K562 (cell line): ENCODE data around the gene SLC38A8. TPM values are rescaled to one million over a fixed set of nuclear protein-coding genes. Genes with fewer than 3 reads are reported as not detected.

ENCODE experiments used
- ATAC-seq: fragments of 200-7000 bp; cut with Tn5 transposase; 3 replicates; pipeline ENCODE4 v1.9.1; 2020; ENCODE audit warnings: moderate library complexity
- BruUV-seq: library from RNA; stranded (reverse); fragments of 400-500 nt; replicated peaks from 2 replicates; lab custom pipeline; 2021; lab: Mats Ljungman, UMichigan
- CTCF ChIA-PET: fragments of 300-600 bp; formaldehyde crosslinking; extraction: SDS; loops from one replicate; lab custom pipeline; 2021; ENCODE audit warnings: low intra/inter-chr PET ratio; lab: Yijun Ruan, JAX
- POLR2A ChIA-PET: fragments of 300-600, 350-650 bp; sonication (Branson Sonifier 250); formaldehyde crosslinking; extraction: SDS; loops from one replicate; lab custom pipeline; 2021; ENCODE audit warnings: antibody characterized with exemption, inconsistent platforms; lab: Yijun Ruan, JAX
- DNase-seq, 4 experiments: peaks; one replicate each; pipeline versions ENCODE4 v3.0.0 to v3.0.0-alpha.2; 2011 to 2018; ENCODE audit warnings: low spot score in 3 of 4, mixed read lengths in 3 of 4; ENCODE audit errors: extremely low read depth in 1 of 4
- FAIRE-seq: peaks from 2 replicates; lab custom pipeline; 2011; peaks lifted over from hg19 to GRCh38; lab: Jason Lieb, UNC
- H2AFZ ChIP-seq: 2 replicates; pipeline ENCODE4 v1.6.0; 2011; ENCODE audit warnings: low read depth, low read length, control low read depth, inconsistent platforms
- H3K27ac ChIP-seq: fragments of 200-600 bp; 3 replicates; pipeline ENCODE4 v1.8.0; 2011; ENCODE audit warnings: low read depth, mild to moderate bottlenecking, control low read depth, inconsistent platforms, low read length, moderate library complexity, mixed read lengths; ENCODE audit errors: extremely low read depth
- H3K27me3 ChIP-seq, 2 experiments: fragments of 300-600 bp in 1 of 2; 2 replicates in 1 of 2; 3 replicates in 1 of 2; pipeline versions ENCODE4 v1.6.0 to v1.8.0; 2011; ENCODE audit warnings: inconsistent platforms in 2 of 2, low read length in 2 of 2, mild to moderate bottlenecking in 1 of 2, mixed read lengths in 1 of 2, moderate library complexity in 1 of 2; ENCODE audit not compliant: control insufficient read depth in 2 of 2, insufficient read depth in 2 of 2
- H3K36me3 ChIP-seq: fragments of 300-600 bp; 3 replicates; pipeline ENCODE4 v1.8.0; 2011; ENCODE audit warnings: mild to moderate bottlenecking, low read length, inconsistent platforms; ENCODE audit not compliant: control insufficient read depth, insufficient read depth
- H3K4me1 ChIP-seq, 2 experiments: fragments of 200-600 bp in 1 of 2; replicated peaks in 1 of 2; 2 replicates in 1 of 2; 3 replicates in 1 of 2; pipeline versions ENCODE4 v1.5.1 to v1.8.0; 2011; ENCODE audit warnings: inconsistent platforms in 2 of 2, low read length in 2 of 2, mild to moderate bottlenecking in 1 of 2, mixed read lengths in 1 of 2, moderate library complexity in 1 of 2; ENCODE audit not compliant: control insufficient read depth in 2 of 2, insufficient read depth in 2 of 2
- H3K4me2 ChIP-seq: 2 replicates; pipeline ENCODE4 v1.6.1; 2011; ENCODE audit warnings: low read length, control low read depth, inconsistent platforms, mixed read lengths; ENCODE audit not compliant: insufficient read depth
- H3K4me3 ChIP-seq: fragments of 200-600 bp; sonication (generic), shearing (Covaris generic); 2 replicates; pipeline ENCODE4 v1.5.1; 2016; ENCODE audit warnings: control low read depth, inconsistent platforms
- H3K79me2 ChIP-seq: fragments of 200-600 bp; 3 replicates; pipeline ENCODE4 v1.8.0; 2011; ENCODE audit warnings: low read length, inconsistent platforms; ENCODE audit not compliant: control insufficient read depth, insufficient read depth
- H3K9ac ChIP-seq, 2 experiments: 2 replicates each; pipeline versions ENCODE4 v1.6.0 to v1.6.1; 2011; ENCODE audit warnings: low read depth in 2 of 2, low read length in 2 of 2, control low read depth in 1 of 2, inconsistent platforms in 1 of 2, mild to moderate bottlenecking in 1 of 2, mixed read lengths in 1 of 2; ENCODE audit not compliant: insufficient read depth in 1 of 2
- H3K9me1 ChIP-seq: one replicate; pipeline ENCODE4 v1.6.0; 2011; ENCODE audit warnings: inconsistent platforms, mild to moderate bottlenecking, low read length, moderate library complexity; ENCODE audit not compliant: control insufficient read depth, insufficient read depth
- H3K9me3 ChIP-seq: replicated peaks from 2 replicates; pipeline ENCODE4 v1.5.1; 2011; ENCODE audit warnings: low read depth, low read length, inconsistent platforms; ENCODE audit not compliant: control insufficient read depth, insufficient read depth
- H4K20me1 ChIP-seq: replicated peaks from 2 replicates; pipeline ENCODE4 v1.6.1; 2011; ENCODE audit warnings: low read length, inconsistent platforms, mixed read lengths; ENCODE audit not compliant: control insufficient read depth, insufficient read depth
- DIDO1 ChIP-seq: fragments of 450-650 bp; IDR thresholded peaks from 2 replicates; pipeline ENCODE4 v1.6.1; 2016; ENCODE audit warnings: low read depth, missing biosample characterization, missing genetic modification characterization
- EP300 ChIP-seq: IDR thresholded peaks from 2 replicates; pipeline ENCODE4 v1.6.1; 2012; ENCODE audit warnings: low read length, improper control_type of control experiment
- EZH2 ChIP-seq: IDR thresholded peaks from 2 replicates; pipeline ENCODE4 v1.6.1; 2012; ENCODE audit warnings: low read depth, mild to moderate bottlenecking, inconsistent platforms, low read length, borderline replicate concordance
- MYBL2 ChIP-seq, 2 experiments: fragments of 450-650 bp in 1 of 2; sonication (generic) in 1 of 2; formaldehyde crosslinking in 1 of 2; IDR thresholded peaks; 2 replicates each; pipeline versions ENCODE4 v1.6.1 to v1.8.1; 2017 to 2022; ENCODE audit warnings: borderline replicate concordance in 1 of 2, inconsistent platforms in 1 of 2, low read depth in 1 of 2, mild to moderate bottlenecking in 1 of 2, missing genetic modification reagents in 1 of 2, moderate library complexity in 1 of 2
- SIX5 ChIP-seq, 2 experiments: IDR thresholded peaks; 2 replicates each; pipeline ENCODE4 v1.6.1; 2011; ENCODE audit warnings: low read length in 2 of 2, borderline replicate concordance in 1 of 2, low read depth in 1 of 2, mild to moderate bottlenecking in 1 of 2, moderate library complexity in 1 of 2; ENCODE audit not compliant: insufficient read depth in 1 of 2
- ZNF239 ChIP-seq: fragments of 250-450 bp; sonication (Bioruptor Pico); IDR thresholded peaks from 2 replicates; pipeline ENCODE4 v1.4.0; 2020; ENCODE audit warnings: mild to moderate bottlenecking
- WGBS: fragments of 100-300 bp; shearing (Covaris generic); methylation state at CpG from one replicate; pipeline ENCODE4 v1.1.6; 2016; ENCODE audit warnings: low coverage, mixed read lengths; ENCODE audit not compliant: insufficient coverage; ENCODE audit errors: missing lambda C conversion rate; 5-methylcytosine and 5-hydroxymethylcytosine counted together
- in situ Hi-C: fragments of 300-500 bp; cut with MboI; formaldehyde crosslinking; loops from 4 replicates; pipeline ENCODE4 v1.15.0; 2018; ENCODE audit warnings: inconsistent platforms, mixed read lengths
- intact Hi-C: fragments of 100-400 bp; cut with micrococcal nuclease; formaldehyde crosslinking; loops from 2 replicates; pipeline ENCODE4 v1.14.2; 2022
- polyA plus RNA-seq, 8 experiments: library from polyadenylated mRNA; depleted of rRNA in 4 of 8; stranded (reverse) in 5 of 8; unstranded in 3 of 8; fragments of >200 nt; fragmentation: Nextera tagmentation in 2 of 8; fragmentation: Illumina TruSeq in 1 of 8; extraction: Ambion mirVana in 2 of 8; extraction: Trizol in 1 of 8; gene quantifications; 2 replicates each; pipeline versions ENCODE4 v1.2.1 to v1.2.3, GENCODE V29; 2011 to 2014; ENCODE audit warnings: inconsistent platforms in 1 of 8, missing spikeins in 1 of 8
- total RNA-seq, 7 experiments: library from RNA; depleted of rRNA in 6 of 7; stranded (reverse); fragments of >200 nt in 6 of 7; fragmentation: Illumina TruSeq in 2 of 7; extraction: Trizol in 2 of 7; gene quantifications; 2 replicates each; pipeline versions ENCODE4 v1.2.1 to v1.2.3, GENCODE V29; 2011 to 2021; ENCODE audit warnings: low replicate concordance in 1 of 7
- TF ChIP-seq, protein P1 (sequence below): fragments of 450-650 bp; IDR thresholded peaks from 2 replicates; pipeline ENCODE4 v1.7.1; 2018; ENCODE audit warnings: mild to moderate bottlenecking, low read depth; ENCODE audit not compliant: partially characterized antibody
- TF ChIP-seq, protein P2 (sequence below): sonication (generic); formaldehyde crosslinking; IDR thresholded peaks from 2 replicates; pipeline ENCODE4 v1.8.0; 2022; ENCODE audit warnings: mild to moderate bottlenecking, low read depth, missing genetic modification reagents
- TF ChIP-seq, protein P3 (sequence below): fragments of 150-350 bp; IDR thresholded peaks from 2 replicates; pipeline ENCODE4 v1.6.1; 2014; ENCODE audit warnings: low read depth, mild to moderate bottlenecking, low read length, borderline replicate concordance
- TF ChIP-seq, protein P4 (sequence below): sonication (generic); formaldehyde crosslinking; IDR thresholded peaks from 2 replicates; pipeline ENCODE4 v1.8.0; 2022; ENCODE audit warnings: missing genetic modification reagents, mild to moderate bottlenecking, borderline replicate concordance
- TF ChIP-seq, protein P5 (sequence below): fragments of 450-650 bp; formaldehyde crosslinking; IDR thresholded peaks from 2 replicates; pipeline ENCODE4 v1.4.0; 2022; ENCODE audit warnings: missing genetic modification characterization

SLC38A8 gene
- total and polyA plus RNA-seq, 9 of the 15 experiments (the other 6 are each of a cell fraction or from before 2014, with no cell fraction given) = 0.28 TPM; not detected in 8

DNA sequence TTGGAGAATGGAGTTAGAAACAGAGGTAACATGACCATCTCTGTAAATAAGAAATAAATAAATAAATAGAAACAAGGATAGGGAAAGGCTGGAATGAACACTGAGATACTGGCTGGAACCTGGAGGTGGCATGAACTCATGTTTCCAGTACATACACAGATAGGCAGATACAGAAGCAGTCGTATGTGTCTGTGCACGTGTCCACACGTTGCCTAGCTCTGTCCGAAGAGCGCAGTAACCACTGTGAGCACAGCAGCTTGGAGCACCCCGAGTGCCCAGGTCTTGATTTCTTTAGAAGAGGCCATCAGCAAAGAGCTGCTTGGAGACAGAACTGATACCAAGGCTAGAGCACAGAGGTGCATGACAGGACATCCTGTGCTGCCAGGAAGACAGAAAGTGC lies 37.1 kb upstream of the SLC38A8 start:
- no peak overlapping the region for H3K9ac ChIP-seq
- H3K27me3 ChIP-seq = no peaks in the 10 kb centered on the region
- no peak overlapping the region for H3K27ac ChIP-seq
- H3K9me1 ChIP-seq = no peaks in the 10 kb centered on the region
- 91% methylated on average over 6 of the region's 6 CpGs for WGBS
- POLR2A ChIA-PET = interaction anchor here (0.5 to 1.2 kb wide), 6 partner anchors 12 to 435 kb away, joined by 3 to 5 read pairs (median 3); partner anchors contain the start of gene MBTPS1
- H3K79me2 ChIP-seq = no peaks in the 10 kb centered on the region
- no peaks in the 10 kb centered on the region for H4K20me1 ChIP-seq
- no peak overlapping the region for H3K4me3 ChIP-seq
- BruUV-seq = no TSS peak
- FAIRE-seq (no peak), ATAC-seq (no peak)
- no peaks in the 10 kb centered on the region for H3K9me3 ChIP-seq
- H2AFZ ChIP-seq = no peak overlapping the region
- H3K4me2 ChIP-seq = no peak overlapping the region
- CTCF ChIA-PET = no interaction called here
- in situ Hi-C loops = loop anchor here (5.0 kb wide), 1 partner anchor 88 kb away; no protein-coding TSS in a partner anchor
- intact Hi-C loops = loop anchor here (10.0 kb wide), 1 partner anchor 405 kb away; no protein-coding TSS in a partner anchor
- H3K4me1 ChIP-seq = no peaks in the 10 kb centered on the region
- TF ChIP-seq ZNF239 (CRISPR knock-in tag) (no peak), MYBL2 (IDR thresholded peaks at IDR 0.05; ENCODE audit: low read depth) (no peak), MYBL2 (CRISPR knock-in tag; IDR thresholded peaks at IDR 0.05; ENCODE audit: borderline replicate concordance) (no peak), EZH2 (no peak), DIDO1 (tag) (no peak), SIX5 (IDR thresholded peaks at IDR 0.05; ENCODE audit: borderline replicate concordance in 1 of 2, insufficient read depth in 1 of 2, low read depth in 1 of 2, low read length in 2 of 2) (no peak), EP300 (no peak)
- TF ChIP-seq, protein P1, sequence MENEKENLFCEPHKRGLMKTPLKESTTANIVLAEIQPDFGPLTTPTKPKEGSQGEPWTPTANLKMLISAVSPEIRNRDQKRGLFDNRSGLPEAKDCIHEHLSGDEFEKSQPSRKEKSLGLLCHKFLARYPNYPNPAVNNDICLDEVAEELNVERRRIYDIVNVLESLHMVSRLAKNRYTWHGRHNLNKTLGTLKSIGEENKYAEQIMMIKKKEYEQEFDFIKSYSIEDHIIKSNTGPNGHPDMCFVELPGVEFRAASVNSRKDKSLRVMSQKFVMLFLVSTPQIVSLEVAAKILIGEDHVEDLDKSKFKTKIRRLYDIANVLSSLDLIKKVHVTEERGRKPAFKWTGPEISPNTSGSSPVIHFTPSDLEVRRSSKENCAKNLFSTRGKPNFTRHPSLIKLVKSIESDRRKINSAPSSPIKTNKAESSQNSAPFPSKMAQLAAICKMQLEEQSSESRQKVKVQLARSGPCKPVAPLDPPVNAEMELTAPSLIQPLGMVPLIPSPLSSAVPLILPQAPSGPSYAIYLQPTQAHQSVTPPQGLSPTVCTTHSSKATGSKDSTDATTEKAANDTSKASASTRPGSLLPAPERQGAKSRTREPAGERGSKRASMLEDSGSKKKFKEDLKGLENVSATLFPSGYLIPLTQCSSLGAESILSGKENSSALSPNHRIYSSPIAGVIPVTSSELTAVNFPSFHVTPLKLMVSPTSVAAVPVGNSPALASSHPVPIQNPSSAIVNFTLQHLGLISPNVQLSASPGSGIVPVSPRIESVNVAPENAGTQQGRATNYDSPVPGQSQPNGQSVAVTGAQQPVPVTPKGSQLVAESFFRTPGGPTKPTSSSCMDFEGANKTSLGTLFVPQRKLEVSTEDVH = no peak
- TF ChIP-seq, protein P2, sequence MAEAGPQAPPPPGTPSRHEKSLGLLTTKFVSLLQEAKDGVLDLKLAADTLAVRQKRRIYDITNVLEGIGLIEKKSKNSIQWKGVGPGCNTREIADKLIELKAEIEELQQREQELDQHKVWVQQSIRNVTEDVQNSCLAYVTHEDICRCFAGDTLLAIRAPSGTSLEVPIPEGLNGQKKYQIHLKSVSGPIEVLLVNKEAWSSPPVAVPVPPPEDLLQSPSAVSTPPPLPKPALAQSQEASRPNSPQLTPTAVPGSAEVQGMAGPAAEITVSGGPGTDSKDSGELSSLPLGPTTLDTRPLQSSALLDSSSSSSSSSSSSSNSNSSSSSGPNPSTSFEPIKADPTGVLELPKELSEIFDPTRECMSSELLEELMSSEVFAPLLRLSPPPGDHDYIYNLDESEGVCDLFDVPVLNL (CRISPR knock-in tag) = no peak
- TF ChIP-seq, protein P3, sequence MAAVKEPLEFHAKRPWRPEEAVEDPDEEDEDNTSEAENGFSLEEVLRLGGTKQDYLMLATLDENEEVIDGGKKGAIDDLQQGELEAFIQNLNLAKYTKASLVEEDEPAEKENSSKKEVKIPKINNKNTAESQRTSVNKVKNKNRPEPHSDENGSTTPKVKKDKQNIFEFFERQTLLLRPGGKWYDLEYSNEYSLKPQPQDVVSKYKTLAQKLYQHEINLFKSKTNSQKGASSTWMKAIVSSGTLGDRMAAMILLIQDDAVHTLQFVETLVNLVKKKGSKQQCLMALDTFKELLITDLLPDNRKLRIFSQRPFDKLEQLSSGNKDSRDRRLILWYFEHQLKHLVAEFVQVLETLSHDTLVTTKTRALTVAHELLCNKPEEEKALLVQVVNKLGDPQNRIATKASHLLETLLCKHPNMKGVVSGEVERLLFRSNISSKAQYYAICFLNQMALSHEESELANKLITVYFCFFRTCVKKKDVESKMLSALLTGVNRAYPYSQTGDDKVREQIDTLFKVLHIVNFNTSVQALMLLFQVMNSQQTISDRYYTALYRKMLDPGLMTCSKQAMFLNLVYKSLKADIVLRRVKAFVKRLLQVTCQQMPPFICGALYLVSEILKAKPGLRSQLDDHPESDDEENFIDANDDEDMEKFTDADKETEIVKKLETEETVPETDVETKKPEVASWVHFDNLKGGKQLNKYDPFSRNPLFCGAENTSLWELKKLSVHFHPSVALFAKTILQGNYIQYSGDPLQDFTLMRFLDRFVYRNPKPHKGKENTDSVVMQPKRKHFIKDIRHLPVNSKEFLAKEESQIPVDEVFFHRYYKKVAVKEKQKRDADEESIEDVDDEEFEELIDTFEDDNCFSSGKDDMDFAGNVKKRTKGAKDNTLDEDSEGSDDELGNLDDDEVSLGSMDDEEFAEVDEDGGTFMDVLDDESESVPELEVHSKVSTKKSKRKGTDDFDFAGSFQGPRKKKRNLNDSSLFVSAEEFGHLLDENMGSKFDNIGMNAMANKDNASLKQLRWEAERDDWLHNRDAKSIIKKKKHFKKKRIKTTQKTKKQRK = no peak
- TF ChIP-seq, protein P4, sequence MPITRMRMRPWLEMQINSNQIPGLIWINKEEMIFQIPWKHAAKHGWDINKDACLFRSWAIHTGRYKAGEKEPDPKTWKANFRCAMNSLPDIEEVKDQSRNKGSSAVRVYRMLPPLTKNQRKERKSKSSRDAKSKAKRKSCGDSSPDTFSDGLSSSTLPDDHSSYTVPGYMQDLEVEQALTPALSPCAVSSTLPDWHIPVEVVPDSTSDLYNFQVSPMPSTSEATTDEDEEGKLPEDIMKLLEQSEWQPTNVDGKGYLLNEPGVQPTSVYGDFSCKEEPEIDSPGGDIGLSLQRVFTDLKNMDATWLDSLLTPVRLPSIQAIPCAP (CRISPR knock-in tag) = no peak
- TF ChIP-seq, protein P5, sequence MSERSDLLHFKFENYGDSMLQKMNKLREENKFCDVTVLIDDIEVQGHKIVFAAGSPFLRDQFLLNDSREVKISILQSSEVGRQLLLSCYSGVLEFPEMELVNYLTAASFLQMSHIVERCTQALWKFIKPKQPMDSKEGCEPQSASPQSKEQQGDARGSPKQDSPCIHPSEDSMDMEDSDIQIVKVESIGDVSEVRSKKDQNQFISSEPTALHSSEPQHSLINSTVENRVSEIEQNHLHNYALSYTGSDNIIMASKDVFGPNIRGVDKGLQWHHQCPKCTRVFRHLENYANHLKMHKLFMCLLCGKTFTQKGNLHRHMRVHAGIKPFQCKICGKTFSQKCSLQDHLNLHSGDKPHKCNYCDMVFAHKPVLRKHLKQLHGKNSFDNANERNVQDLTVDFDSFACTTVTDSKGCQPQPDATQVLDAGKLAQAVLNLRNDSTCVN (CRISPR knock-in tag) = no peak
- TF ChIP-seq, all 486 proteins: peak for 0
- DNase-seq = no peak
- peaks cover 87% of the 10 kb centered on the region for H3K36me3 ChIP-seq
